Chondrocyte (in vitro differentiated cells): ENCODE results near the gene MYBPC2. TPM values are rescaled to one million over a fixed set of nuclear protein-coding genes. Genes with fewer than 3 reads are reported as not detected.

Experiments used
- DNase-seq: peaks from one replicate; pipeline ENCODE4 v3.0.0; 2021; ENCODE audit warnings: mixed read lengths, low spot score
- H3K27ac Mint-ChIP-seq: one replicate; pipeline ENCODE4 v1.8.0; 2021; ENCODE audit warnings: mild to moderate bottlenecking, moderate library complexity, mixed read lengths; ENCODE audit not compliant: unreplicated experiment
- H3K27me3 Mint-ChIP-seq: 2 replicates; pipeline ENCODE4 v1.8.0; 2021; ENCODE audit warnings: low read depth, mixed read lengths
- H3K36me3 Mint-ChIP-seq: 2 replicates; pipeline ENCODE4 v1.8.0; 2021; ENCODE audit warnings: low read depth, mixed read lengths
- H3K4me1 Mint-ChIP-seq: 2 replicates; pipeline ENCODE4 v1.8.0; 2021; ENCODE audit warnings: low read depth, mild to moderate bottlenecking, mixed read lengths
- H3K4me3 Mint-ChIP-seq: one replicate; pipeline ENCODE4 v1.8.0; 2021; ENCODE audit warnings: mild to moderate bottlenecking, moderate library complexity, mixed read lengths; ENCODE audit not compliant: unreplicated experiment
- H3K9me3 Mint-ChIP-seq: 2 replicates; pipeline ENCODE4 v1.8.0; 2021; ENCODE audit warnings: low read depth, mixed read lengths
- total RNA-seq: library from RNA; stranded (reverse); gene quantifications from 3 replicates; pipeline ENCODE4 v1.2.1, GENCODE V29; 2021
- TF ChIP-seq, protein P1 (sequence below): fragments of 200-600 bp; sonication (generic); IDR thresholded peaks from 2 replicates; pipeline ENCODE4 v1.5.0; 2021; ENCODE audit warnings: antibody characterized with exemption, mild to moderate bottlenecking, moderate library complexity

MYBPC2 gene
- total RNA-seq, 1 donor from 2014 or later, result not detected

- Mint-ChIP-seq H3K4me1 (peaks cover 8% of the 10 kb centered on the region), H3K9me3 (no peaks in the 10 kb centered on the region), H3K4me3 (no peak overlapping the region), H3K27me3 (peaks cover 28% of the 10 kb centered on the region), H3K27ac (no peak overlapping the region), H3K36me3 (no peaks in the 10 kb centered on the region)
- TF ChIP-seq, protein P1, sequence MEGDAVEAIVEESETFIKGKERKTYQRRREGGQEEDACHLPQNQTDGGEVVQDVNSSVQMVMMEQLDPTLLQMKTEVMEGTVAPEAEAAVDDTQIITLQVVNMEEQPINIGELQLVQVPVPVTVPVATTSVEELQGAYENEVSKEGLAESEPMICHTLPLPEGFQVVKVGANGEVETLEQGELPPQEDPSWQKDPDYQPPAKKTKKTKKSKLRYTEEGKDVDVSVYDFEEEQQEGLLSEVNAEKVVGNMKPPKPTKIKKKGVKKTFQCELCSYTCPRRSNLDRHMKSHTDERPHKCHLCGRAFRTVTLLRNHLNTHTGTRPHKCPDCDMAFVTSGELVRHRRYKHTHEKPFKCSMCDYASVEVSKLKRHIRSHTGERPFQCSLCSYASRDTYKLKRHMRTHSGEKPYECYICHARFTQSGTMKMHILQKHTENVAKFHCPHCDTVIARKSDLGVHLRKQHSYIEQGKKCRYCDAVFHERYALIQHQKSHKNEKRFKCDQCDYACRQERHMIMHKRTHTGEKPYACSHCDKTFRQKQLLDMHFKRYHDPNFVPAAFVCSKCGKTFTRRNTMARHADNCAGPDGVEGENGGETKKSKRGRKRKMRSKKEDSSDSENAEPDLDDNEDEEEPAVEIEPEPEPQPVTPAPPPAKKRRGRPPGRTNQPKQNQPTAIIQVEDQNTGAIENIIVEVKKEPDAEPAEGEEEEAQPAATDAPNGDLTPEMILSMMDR, result no peak
- DNase-seq, result peak; percentile 77
These were observed 63.7 kb downstream of the MYBPC2 start for GRCh38 chr19:50496189-50497021.

DNA sequence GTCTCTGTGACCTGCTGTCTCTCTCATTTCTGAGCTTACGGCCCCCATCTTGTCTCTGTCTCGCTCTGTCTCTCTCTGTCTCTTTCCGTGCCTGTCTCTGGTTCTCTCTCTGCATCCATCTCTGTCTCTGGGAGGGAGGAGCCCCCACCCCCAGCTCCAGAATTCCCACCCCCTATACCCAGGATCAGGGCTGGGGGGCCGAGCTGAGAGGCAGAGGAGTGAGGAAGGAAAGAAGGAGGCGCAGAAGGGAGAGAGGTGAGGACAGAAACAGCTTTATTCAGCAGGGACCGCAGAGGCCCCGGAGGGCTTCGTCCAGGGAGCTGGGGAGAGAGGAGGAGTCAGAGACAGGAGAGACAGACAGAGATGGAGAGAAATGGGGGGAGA lies 64.3 kb downstream of the MYBPC2 start:
- Mint-ChIP-seq H3K4me1 (peaks cover 2% of the 10 kb centered on the region), H3K27me3 (peaks cover 22% of the 10 kb centered on the region)
- TF ChIP-seq, protein P1, result no peak

GRCh38 chr19:50498219-50499056 lies 65.7 kb downstream of the MYBPC2 start:
- Mint-ChIP-seq H3K4me3 (no peak overlapping the region), H3K4me1 (no peaks in the 10 kb centered on the region), H3K9me3 (no peaks in the 10 kb centered on the region), H3K27ac (no peak overlapping the region), H3K36me3 (no peaks in the 10 kb centered on the region), H3K27me3 (peaks cover 17% of the 10 kb centered on the region)
- TF ChIP-seq, protein P1, result no peak
- DNase-seq, result no peak

More for the DNA sequence above, 64.3 kb downstream of the MYBPC2 start:
- Mint-ChIP-seq H3K4me3 (no peak overlapping the region), H3K27ac (no peak overlapping the region), H3K9me3 (no peaks in the 10 kb centered on the region), H3K36me3 (no peaks in the 10 kb centered on the region)
- peak; percentile 46 for DNase-seq

DNA sequence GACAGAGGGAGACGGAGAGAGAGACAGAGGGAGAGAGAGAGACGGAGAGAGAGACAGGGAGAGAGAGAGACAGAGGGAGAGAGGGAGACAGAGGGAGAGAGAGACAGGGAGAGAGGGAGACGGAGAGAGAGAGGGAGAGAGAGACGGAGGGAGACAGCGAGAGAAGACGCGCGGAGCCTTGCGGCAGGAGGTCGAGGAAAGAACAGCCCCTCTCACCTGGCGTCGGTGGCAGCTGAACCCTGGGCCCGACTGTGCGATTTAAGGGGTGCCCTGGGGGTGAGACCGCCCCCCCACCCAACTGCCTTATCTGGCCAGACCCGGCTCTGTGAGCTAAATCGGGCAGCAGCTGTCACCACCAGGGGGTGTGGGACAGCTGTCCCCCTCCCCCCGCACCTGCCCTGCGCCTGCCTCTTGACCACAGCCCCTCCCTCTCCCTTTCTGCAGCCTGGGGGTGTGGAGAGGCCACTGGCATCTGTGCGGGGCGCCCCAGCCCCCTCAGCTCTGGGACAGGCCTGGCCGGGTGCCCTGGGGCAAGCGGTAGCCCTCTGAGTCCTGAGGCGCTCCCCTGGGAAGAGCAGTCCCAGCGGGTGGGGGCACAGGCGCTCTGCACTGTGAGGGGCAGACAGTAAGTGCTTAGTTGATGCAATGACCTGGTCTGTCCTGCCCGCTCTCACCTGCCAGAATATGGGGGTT lies 67.5 kb downstream of the MYBPC2 start:
- peak; percentile 84 for DNase-seq
- H3K4me1 Mint-ChIP-seq, result no peaks in the 10 kb centered on the region
- H3K36me3 Mint-ChIP-seq, result no peaks in the 10 kb centered on the region
- TF ChIP-seq, protein P1, result peak; percentile 65
- H3K27me3 Mint-ChIP-seq, result peaks cover 7% of the 10 kb centered on the region
- no peaks in the 10 kb centered on the region for H3K9me3 Mint-ChIP-seq
- H3K4me3 Mint-ChIP-seq, result no peak overlapping the region
- H3K27ac Mint-ChIP-seq, result no peak overlapping the region

DNA sequence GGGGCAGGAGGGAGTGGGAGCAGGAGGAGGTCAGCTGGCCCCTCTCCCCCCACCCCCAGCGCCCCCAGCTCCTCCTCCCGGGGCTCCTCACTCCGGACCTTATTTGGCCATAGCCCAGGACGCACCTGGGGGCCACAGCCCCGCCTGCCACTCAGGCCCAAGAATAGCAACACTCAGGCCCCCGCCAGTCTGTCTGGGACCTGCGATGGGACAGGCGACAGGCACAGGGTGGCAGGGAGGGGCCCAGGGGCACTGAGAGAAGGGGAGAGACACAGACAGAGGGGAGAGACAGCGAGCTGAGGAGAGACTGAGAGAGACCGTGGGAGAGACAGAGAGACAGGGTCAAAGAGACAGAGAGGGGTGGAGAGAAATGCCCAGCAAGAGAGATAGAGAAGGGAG lies 68.1 kb downstream of the MYBPC2 start:
- DNase-seq, result no peak
- Mint-ChIP-seq H3K4me1 (no peaks in the 10 kb centered on the region), H3K4me3 (no peak overlapping the region), H3K36me3 (no peaks in the 10 kb centered on the region), H3K27me3 (peaks cover 5% of the 10 kb centered on the region), H3K27ac (no peak overlapping the region), H3K9me3 (no peaks in the 10 kb centered on the region)
- TF ChIP-seq, protein P1, result no peak
